Endothelial cell of umbilical vein (primary cell): ENCODE measurements around the gene RIPOR3. TPM values are rescaled to one million over a fixed set of nuclear protein-coding genes. Genes with fewer than 3 reads are reported as not detected.

Experiments
- BruUV-seq: library from RNA; stranded (reverse); fragments of 400-500 nt; replicated peaks from 2 replicates; lab custom pipeline; 2021; lab: Mats Ljungman, UMichigan
- CTCF ChIA-PET: fragments of 300-600, 350-600 bp; sonication (Branson Sonifier 250); formaldehyde crosslinking; loops from one replicate; lab custom pipeline; 2021; ENCODE audit warnings: antibody characterized with exemption, inconsistent platforms; lab: Charles Lee
- POLR2A ChIA-PET: fragments of 300-600, 350-600 bp; sonication (Branson Sonifier 250); formaldehyde crosslinking; loops from one replicate; lab custom pipeline; 2021; ENCODE audit warnings: antibody characterized with exemption, inconsistent platforms; lab: Charles Lee
- DNase-seq: peaks from one replicate; pipeline ENCODE4 v3.0.0-alpha.2; 2011; ENCODE audit warnings: low read depth, low spot score
- FAIRE-seq: peaks from 2 replicates; lab custom pipeline; 2011; peaks lifted over from hg19 to GRCh38; lab: Jason Lieb, UNC
- H2AFZ ChIP-seq: 2 replicates; pipeline ENCODE4 v1.6.0; 2012; ENCODE audit warnings: low read depth, low read length, control low read depth, inconsistent platforms
- H3K27ac ChIP-seq: 2 replicates; pipeline ENCODE4 v1.5.1; 2011; ENCODE audit warnings: low read depth, mild to moderate bottlenecking, control low read depth, low read length, moderate library complexity; ENCODE audit not compliant: insufficient read depth
- H3K27me3 ChIP-seq, 2 experiments: 2 replicates each; pipeline versions ENCODE4 v1.6.0 to v1.6.1; 2011; ENCODE audit warnings: low read length in 2 of 2, mixed read lengths in 1 of 2; ENCODE audit not compliant: control insufficient read depth in 2 of 2, insufficient read depth in 2 of 2
- H3K36me3 ChIP-seq, 2 experiments: 2 replicates in 1 of 2; 3 replicates in 1 of 2; pipeline ENCODE4 v1.5.1; 2011; ENCODE audit warnings: low read length in 2 of 2, mild to moderate bottlenecking in 1 of 2, moderate library complexity in 1 of 2; ENCODE audit not compliant: control insufficient read depth in 2 of 2, insufficient read depth in 2 of 2; ENCODE audit errors: extremely low read depth in 1 of 2
- H3K4me1 ChIP-seq: 3 replicates; pipeline ENCODE4 v1.5.1; 2011; ENCODE audit warnings: mild to moderate bottlenecking, low read length; ENCODE audit not compliant: control insufficient read depth, insufficient read depth; ENCODE audit errors: extremely low read depth
- H3K4me2 ChIP-seq: 2 replicates; pipeline ENCODE4 v1.6.1; 2011; ENCODE audit warnings: low read length, control low read depth, mixed read lengths; ENCODE audit not compliant: insufficient read depth
- H3K4me3 ChIP-seq, 3 experiments: fragments of 200-600 bp in 1 of 3; sonication (generic), shearing (Covaris generic) in 1 of 3; replicated peaks in 1 of 3; 2 replicates each; pipeline ENCODE4 v1.5.1; 2011 to 2016; ENCODE audit warnings: control low read depth in 3 of 3, low read length in 3 of 3, mild to moderate bottlenecking in 2 of 3, inconsistent platforms in 1 of 3, low read depth in 1 of 3, moderate library complexity in 1 of 3; ENCODE audit not compliant: insufficient read depth in 1 of 3
- H3K79me2 ChIP-seq: 2 replicates; pipeline ENCODE4 v1.6.0; 2012; ENCODE audit warnings: low read length, inconsistent platforms; ENCODE audit not compliant: control insufficient read depth, insufficient read depth
- H3K9ac ChIP-seq: replicated peaks from 2 replicates; pipeline ENCODE3; 2011; ENCODE audit warnings: low read length, control low read depth; ENCODE audit not compliant: insufficient read depth; ENCODE audit errors: extremely low read depth
- H3K9me1 ChIP-seq: replicated peaks from 3 replicates; pipeline ENCODE4 v1.6.0; 2011; ENCODE audit warnings: mild to moderate bottlenecking, low read length; ENCODE audit not compliant: control insufficient read depth, insufficient read depth; ENCODE audit errors: extremely low read depth
- H3K9me3 ChIP-seq: replicated peaks from 2 replicates; pipeline ENCODE4 v1.5.1; 2012; ENCODE audit warnings: low read length, inconsistent platforms; ENCODE audit not compliant: control insufficient read depth, insufficient read depth
- H4K20me1 ChIP-seq: replicated peaks from 2 replicates; pipeline ENCODE3; 2011; ENCODE audit warnings: mild to moderate bottlenecking, low read length; ENCODE audit not compliant: control insufficient read depth, insufficient read depth; ENCODE audit errors: extremely low read depth
- CTCF ChIP-seq, 2 donors: IDR thresholded peaks; 1 replicate in 1 of 2; 2 replicates in 1 of 2; pipeline ENCODE4 v1.5.1; 2011; ENCODE audit warnings: low read length in 2 of 2, mild to moderate bottlenecking in 2 of 2, moderate library complexity in 2 of 2, control low read depth in 1 of 2, inconsistent platforms in 1 of 2, low read depth in 1 of 2; ENCODE audit not compliant: insufficient read depth in 1 of 2; ENCODE audit errors: extremely low read depth in 1 of 2
- EZH2 ChIP-seq: IDR thresholded peaks from 2 replicates; pipeline ENCODE4 v1.6.1; 2012; ENCODE audit warnings: borderline replicate concordance, low read depth, mild to moderate bottlenecking, moderate library complexity, low read length, inconsistent platforms; ENCODE audit not compliant: severe bottlenecking
- GATA2 ChIP-seq: IDR thresholded peaks from 2 replicates; pipeline ENCODE4 v1.7.0; 2011; ENCODE audit warnings: low read depth, mild to moderate bottlenecking, moderate library complexity, mixed read lengths, low read length; ENCODE audit not compliant: insufficient read length, insufficient read depth
- JUN ChIP-seq: IDR thresholded peaks from 2 replicates; pipeline ENCODE4 v1.6.1; 2011; ENCODE audit warnings: borderline replicate concordance, low read depth; ENCODE audit not compliant: insufficient read length, insufficient read depth
- POLR2AphosphoS5 ChIP-seq: IDR thresholded peaks from 2 replicates; pipeline ENCODE4 v1.6.1; 2012; ENCODE audit warnings: low read depth, mild to moderate bottlenecking, control low read depth, low read length, moderate library complexity; ENCODE audit not compliant: insufficient read depth
- dilution Hi-C: fragments of 300-500 bp; cut with MboI; formaldehyde crosslinking; loops from one replicate; pipeline ENCODE4 v1.15.0; 2019; ENCODE audit warnings: low sequenced_read_pairs; ENCODE audit not compliant: extremely low pct_ligation_motif_present
- intact Hi-C: fragments of 100-400 bp; cut with micrococcal nuclease; formaldehyde crosslinking; loops from one replicate; pipeline ENCODE4 v1.10.0; 2022
- polyA plus RNA-seq, 4 experiments: library from polyadenylated mRNA; depleted of rRNA in 3 of 4; stranded (reverse) in 3 of 4; unstranded in 1 of 4; fragments of >200 nt; gene quantifications; 2 replicates each; pipeline versions ENCODE4 v1.2.1 to v1.2.3, GENCODE V29; 2011 to 2012; ENCODE audit warnings: missing spikeins in 1 of 4
- total RNA-seq: library from RNA; stranded (reverse); gene quantifications from 2 replicates; pipeline ENCODE4 v1.2.3, GENCODE V29; 2021

The RIPOR3 gene
- total and polyA plus RNA-seq, 2 donors (not counting 3 experiments of a cell fraction or from before 2014, with no cell fraction given): not detected

- intact Hi-C loops: no loop called here
- H3K9ac ChIP-seq: no peak overlapping the region
- CTCF ChIA-PET: interaction anchor here (0.8 to 10.2 kb wide), 3 partner anchors 21 to 161 kb away, joined by 3 to 181 read pairs (median 3); no protein-coding TSS in a partner anchor
Measured at GRCh38 chr20:50632236-50632635, 59.1 kb downstream of the RIPOR3 start.

More at GRCh38 chr20:50632236-50632635, 59.1 kb downstream of the RIPOR3 start:
- H3K27ac ChIP-seq: no peak overlapping the region
- POLR2A ChIA-PET: no interaction called here
- H3K4me3 ChIP-seq: no peak overlapping the region
- dilution Hi-C loops: no loop called here
- H3K4me2 ChIP-seq: no peak overlapping the region
- TF ChIP-seq CTCF (IDR thresholded peaks at IDR 0.05; ENCODE audit: extremely low read depth in 1 of 2, insufficient read depth in 1 of 2, low read depth in 1 of 2, low read length in 2 of 2): no peak
- no peak for TF ChIP-seq GATA2
- TF ChIP-seq EZH2: no peak
- TF ChIP-seq JUN: no peak
- no peak for TF ChIP-seq POLR2AphosphoS5
- no peak for FAIRE-seq
- H3K79me2 ChIP-seq: no peaks in the 10 kb centered on the region
- no peak for DNase-seq
- H3K9me3 ChIP-seq: no peaks in the 10 kb centered on the region
- no peak overlapping the region for H2AFZ ChIP-seq
- no TSS peak for BruUV-seq
- H3K4me1 ChIP-seq: no peaks in the 10 kb centered on the region
- no peaks in the 10 kb centered on the region for H3K9me1 ChIP-seq
- H4K20me1 ChIP-seq: no peaks in the 10 kb centered on the region
- H3K27me3 ChIP-seq: no peaks in the 10 kb centered on the region
- no peaks in the 10 kb centered on the region for H3K36me3 ChIP-seq
